ENCODE results near the gene NCDN.

NCDN gene

DNA sequence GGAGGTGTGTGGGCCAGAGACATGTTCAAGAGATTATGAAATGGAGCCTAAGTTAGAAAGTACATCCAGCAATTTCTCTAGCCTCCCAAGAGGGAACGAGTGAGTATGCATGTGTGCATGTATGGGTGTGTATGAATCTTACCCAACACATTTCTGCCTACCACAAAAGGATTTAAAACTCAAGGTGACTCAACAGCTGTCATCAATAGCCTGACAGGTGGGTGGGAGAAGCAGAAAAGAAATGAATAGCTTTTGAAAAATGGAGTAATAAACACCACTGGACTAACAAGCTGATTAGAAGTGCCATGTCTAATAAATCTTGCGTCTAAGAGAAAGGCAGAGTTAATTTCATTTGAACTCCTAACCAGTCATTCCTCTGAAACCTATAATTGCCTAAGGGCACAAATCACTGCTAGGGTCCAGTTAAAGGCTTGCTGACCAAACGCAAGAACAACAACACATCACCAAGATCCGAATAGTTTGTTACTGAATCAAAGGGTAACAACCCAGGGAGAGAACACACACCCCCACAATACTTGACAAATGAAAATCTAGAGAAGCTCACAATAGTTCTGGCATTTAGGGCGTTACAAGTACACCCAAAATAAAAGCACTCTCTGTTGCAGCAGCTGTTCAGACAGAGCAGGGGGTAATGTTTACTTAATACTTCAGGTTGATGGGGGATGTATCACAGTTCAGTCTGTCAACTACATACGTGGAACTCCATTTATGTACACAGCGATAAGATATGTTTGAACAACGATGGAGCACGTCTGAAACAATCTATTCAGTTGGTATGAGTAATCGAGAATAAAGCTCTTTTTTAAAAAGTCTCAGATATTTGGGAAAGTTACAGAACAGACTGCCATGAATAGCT, 1.8 kb upstream of the NCDN start:
- DNase-seq = no peak

DNA sequence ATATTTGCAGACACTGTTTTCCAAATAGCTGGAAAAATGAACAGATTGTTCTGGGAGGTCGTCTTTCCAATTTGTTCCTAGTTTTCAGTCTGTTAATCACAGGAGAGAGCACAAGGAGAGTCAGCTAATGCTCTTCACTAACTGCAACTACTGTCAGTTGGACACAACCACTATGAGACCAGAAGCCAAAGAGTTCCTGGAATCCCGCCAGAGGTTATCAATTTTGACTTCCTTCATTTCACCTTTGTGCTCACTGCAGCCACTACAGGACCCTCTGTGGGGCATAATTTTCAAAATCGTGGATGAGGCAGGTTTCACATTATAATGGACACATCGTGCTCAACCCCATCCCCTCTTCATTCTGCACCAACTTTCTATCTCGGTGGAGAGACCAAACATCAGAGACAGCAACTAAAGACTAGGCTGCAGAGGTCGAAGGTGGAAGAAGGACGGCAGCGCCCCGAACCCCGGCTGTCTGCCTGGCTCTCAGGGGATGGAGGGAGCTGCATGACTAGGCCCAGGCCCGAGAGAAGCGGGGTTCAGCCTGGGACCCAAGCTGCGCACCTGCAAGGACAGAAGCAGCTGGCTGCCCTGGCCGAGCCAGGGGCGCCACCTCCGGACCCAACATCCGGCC, 998 bp upstream of the NCDN start:
- DNase-seq = no peak

DNA sequence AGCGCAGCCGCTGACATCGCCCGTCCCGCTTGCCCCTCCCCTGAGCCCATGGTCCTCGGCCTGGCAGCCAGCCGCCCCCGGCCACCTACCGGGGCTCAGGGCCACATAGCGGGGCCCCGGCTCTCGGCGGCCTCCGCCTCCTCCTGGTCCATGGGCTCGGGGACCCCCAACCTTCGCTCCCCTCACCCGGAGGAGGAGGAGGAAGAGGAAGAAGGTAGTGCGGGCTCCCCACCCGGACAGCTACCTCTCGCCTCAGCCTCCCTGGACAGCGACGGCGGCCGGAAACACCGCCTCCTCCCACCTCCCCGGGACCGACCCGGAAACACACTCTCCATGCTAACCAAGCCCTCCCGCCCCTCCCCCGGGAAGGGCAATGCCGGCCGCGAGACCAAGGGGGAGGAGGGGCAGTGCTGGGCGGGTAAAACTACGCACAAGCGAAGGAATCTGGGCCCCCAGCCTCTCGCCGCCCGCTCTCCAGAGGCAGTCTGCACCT, 435 bp upstream of the NCDN start, which contains the start of gene KIAA0319L:
KIAA0319L (minus strand) TSS at position 286 of the 493 bp plus-strand sequence. CDS start 2,912 bp downstream, outside the sequence.
- no peak for DNase-seq

DNA sequence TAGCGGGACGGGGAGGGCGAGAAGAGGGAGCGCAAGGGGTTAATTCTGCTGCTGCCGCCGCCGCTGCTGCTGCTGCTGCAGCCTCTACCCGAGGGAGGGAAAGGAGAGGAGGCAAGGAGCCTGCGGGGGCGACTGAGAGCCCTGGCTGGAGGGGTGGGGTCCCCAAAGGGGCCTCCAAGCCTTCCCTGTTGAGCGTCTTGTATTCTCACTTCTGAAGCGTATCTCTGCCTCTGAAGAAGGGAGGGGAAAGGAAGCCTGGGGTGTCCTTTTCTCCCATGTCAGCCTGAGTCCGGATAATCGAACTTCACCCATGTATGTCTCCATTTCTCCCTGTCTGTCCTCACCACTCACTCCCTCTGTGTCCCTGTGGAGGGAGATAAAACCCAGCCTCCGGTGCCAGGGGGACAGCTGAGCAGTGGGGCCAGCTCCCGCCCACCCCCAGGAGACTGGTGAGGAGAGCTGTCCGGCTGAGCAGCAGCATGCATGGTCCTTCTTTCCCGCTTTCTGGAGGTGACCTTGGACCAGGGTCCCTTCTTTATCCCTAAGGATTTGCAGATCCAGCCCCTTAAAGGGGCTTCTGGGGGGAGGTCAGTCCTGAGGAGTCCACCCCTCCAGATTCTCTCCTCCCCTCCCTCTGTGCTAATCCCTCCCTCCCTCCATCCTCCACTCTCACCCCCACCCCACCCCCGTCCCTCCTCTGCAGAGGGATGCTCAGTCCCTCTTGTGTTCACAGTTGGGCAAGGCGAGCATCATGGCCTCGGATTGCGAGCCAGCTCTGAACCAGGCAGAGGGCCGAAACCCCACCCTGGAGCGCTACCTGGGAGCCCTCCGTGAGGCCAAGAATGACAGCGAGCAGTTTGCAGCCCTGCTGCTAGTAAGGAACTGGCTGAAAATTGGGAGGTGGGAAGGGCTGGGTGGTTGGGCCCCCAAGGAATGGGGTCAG, 1.0 kb downstream of the NCDN start:
- no peak for DNase-seq

DNA sequence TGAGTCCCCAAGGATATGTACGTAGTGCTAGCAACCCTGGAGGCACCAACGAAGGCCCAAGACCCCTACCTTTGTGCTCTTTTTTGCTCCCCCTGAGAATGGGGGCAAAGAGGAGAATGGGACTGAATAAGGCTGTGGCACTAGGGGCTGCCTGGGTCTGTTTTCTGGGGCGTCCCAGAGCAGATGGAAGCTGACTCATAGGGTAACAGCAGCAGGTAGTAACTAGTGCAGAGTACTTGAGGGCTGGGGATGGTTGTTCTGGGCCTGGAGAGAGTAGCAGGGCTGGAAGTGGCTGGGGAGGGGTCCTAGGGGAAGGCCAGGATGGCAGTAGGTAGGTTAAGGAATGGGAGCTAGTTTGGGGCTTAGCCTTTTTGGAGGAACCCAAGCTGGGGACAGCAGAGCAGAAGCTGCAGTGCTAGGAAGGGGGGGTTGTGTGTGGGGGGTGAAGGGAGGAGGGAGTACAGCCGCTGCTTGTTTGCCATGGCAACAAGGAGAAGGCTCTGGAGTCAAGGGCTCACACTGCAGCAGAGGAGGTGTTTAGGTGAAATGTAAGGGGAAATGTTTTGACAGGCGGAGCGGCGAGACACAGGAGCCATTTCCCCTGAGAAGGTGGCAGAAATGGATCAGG, 1.8 kb downstream of the NCDN start:
- DNase-seq = no peak

DNA sequence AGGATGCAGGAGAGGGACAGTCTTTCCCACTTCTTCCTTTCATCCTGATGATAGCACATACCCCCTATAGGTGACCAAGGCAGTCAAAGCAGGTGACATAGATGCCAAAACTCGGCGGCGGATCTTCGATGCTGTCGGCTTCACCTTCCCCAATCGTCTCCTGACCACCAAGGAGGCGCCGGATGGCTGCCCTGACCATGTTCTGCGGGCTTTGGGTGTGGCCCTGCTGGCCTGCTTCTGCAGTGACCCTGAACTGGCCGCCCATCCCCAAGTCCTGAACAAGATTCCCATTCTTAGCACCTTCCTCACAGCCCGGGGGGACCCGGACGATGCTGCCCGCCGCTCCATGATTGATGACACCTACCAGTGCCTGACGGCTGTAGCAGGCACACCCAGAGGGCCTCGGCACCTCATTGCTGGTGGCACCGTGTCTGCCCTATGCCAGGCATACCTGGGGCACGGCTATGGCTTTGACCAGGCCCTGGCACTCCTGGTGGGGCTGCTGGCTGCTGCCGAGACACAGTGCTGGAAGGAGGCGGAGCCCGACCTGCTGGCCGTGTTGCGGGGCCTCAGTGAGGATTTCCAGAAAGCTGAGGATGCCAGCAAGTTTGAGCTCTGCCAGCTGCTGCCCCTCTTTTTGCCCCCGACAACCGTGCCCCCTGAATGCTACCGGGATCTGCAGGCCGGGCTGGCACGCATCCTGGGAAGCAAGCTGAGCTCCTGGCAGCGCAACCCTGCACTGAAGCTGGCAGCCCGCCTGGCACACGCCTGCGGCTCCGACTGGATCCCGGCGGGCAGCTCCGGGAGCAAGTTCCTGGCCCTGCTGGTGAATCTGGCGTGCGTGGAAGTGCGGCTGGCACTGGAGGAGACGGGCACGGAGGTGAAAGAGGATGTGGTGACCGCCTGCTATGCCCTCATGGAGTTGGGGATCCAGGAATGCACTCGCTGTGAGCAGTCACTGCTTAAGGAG, 2.9 kb downstream of the NCDN start:
- no peak for DNase-seq

DNA sequence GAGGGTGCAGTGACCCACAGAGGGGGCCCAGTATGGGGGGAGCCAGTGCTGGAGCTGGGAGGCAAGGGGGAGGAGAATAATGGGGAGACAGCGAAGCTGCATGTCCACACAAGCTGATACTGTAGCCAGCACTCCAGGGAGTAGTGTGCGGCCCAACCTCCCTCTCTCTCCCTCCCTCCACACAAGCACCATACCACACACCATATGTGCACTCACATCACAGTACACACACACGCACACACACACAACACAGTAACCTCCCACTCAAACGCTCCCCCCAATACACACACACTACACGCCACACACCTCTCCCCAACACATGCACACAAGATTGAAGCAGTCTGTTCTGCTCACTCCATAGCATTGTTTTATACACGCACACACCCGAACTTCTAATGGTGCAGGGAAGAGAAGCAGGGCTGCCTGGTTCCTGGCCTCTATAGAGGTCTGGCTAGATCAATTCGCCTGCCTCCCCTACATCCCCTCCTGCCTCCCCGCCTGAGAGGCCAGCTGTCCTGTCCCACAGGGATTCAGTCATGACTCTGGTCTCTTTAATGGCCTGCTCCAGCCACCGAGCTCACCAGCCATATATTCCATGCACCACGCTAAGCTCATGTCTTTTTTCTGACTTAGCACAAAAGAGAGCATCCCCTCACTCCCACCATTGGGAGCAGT, 3.8 kb downstream of the NCDN start:
- no peak for DNase-seq

DNA sequence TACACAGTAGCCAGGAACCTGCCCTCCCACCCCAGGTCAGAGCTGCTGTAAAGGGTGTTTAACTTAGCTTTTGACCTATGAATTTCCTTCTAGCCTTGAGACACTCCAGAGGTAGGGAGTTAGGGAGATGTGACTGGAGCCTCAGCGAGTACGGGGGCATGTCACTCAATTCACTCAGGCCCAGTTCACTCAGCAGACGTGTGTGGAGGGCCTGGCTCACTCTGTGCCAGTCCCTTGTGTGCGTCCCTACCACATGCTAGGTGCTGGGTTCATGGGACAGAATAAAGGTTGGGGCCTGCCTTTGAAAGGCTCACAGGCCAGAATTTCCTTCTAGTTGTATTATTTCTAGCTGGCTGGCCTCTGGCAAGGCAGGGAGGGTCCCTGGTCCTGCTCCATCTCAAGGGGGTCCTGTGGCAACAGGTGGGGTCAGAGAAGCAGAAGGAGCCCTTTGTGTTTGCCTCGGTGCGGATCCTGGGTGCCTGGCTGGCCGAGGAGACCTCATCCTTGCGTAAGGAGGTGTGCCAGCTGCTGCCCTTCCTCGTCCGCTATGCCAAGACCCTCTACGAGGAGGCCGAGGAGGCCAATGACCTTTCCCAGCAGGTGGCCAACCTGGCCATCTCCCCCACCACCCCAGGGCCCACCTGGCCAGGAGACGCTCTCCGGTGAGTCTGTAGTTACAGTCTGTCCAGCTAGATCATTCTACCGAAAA, 4.5 kb downstream of the NCDN start:
- DNase-seq = no peak

DNA sequence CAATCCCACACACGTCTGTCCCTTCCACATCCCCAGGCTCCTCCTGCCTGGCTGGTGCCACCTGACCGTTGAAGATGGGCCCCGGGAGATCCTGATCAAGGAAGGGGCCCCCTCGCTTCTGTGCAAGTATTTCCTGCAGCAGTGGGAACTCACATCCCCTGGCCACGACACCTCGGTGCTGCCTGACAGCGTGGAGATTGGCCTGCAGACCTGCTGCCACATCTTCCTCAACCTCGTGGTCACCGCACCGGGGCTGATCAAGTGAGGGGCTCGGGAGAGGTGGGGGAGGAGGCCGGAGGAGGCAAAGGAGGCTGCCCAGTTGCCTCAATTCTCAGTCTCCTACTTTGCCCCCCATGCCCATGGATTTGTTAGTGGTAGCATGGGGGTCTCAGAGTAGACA, 5.6 kb downstream of the NCDN start:
- no peak for DNase-seq

DNA sequence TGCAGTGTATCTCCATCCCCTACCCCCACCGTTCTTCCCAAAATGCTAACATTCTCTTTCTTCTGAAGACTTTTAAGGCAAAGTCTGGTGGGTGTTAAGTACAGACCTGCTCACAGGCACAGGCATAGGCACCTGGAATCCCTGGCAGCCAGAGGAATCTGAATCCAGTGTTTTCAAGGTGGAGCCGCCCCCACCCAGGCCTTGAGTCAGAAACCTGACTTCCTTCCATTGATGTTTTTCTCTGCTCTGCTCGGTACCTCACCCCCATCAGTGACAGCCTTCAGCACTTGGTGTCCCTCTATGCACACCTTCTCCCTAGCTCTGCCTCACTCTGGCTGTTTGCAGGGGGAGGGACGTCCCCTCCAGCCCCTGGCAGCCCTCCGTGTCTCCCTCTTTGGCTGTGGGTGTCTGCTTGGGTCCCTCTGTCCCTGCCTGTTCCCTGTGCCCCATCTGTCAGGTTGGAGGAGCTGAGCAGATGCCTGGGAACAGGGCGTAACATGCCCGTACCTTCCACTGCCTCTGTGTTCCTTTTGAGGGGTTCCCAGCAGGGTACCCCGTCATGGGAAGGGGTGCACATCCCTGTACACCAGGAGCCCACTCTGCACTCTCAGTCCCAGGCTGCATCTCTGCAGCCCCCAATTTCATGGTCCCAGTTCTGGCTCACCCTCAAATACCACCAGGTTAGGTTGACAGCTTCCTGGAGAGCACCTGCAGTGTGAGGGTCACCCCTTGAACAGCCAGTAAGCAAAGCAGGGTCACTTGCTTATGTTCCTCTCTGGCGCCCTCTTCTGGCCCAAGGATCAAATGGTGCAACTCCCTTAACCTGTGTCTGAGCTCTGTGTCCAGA, 6.7 kb downstream of the NCDN start:
- peak; percentile 89 for DNase-seq

DNA sequence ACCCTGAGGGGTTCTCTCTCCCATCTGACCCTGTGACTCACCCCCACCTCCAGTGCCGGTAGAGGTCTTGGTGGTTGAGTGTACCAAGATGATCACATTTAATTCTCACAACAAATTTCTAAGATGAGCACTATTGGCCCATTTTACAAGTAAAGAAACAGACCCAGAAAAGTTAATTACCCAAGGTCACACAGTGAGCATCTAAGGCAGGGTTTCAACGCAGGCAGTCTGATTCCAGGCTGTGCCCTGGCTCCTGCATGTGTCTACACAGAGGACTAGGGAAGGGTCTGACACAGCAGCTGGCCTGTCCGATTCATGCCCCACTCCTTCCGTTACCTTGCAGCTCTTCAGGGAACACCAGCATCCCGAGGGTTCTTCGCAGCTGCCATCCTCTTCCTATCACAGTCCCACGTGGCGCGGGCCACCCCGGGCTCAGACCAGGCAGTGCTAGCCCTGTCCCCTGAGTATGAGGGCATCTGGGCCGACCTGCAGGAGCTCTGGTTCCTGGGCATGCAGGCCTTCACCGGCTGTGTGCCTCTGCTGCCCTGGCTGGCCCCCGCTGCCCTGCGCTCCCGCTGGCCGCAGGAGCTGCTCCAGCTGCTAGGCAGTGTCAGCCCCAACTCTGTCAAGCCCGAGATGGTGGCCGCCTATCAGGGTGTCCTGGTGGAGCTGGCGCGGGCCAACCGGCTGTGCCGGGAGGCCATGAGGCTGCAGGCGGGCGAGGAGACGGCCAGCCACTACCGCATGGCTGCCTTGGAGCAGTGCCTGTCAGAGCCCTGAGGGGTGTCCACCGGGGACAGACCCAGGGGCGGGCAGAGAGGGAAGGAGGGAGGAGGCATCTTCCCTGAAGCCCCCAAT, 7.5 kb downstream of the NCDN start:
- no peak for DNase-seq

DNA sequence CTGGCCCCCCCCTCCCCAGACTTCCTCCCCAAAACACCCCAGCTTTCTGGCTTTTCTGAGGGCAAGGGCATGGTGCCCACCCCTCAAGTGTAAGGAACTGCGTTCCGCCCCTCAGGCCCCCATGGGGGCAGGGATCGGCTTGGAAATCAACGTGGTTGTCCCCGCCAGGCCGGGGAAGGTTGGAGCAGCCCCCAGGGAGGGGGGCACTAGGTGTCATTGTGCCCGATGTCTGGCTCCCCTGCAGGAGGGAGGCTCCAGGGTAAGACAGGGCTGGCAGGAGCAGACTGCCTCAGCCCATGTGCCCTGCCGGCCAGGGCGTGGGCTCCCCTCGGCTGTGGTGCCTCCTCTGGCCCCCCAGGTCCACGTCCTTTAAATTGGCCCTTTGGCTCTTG, 8.1 kb downstream of the NCDN start:
- no peak for DNase-seq

DNA sequence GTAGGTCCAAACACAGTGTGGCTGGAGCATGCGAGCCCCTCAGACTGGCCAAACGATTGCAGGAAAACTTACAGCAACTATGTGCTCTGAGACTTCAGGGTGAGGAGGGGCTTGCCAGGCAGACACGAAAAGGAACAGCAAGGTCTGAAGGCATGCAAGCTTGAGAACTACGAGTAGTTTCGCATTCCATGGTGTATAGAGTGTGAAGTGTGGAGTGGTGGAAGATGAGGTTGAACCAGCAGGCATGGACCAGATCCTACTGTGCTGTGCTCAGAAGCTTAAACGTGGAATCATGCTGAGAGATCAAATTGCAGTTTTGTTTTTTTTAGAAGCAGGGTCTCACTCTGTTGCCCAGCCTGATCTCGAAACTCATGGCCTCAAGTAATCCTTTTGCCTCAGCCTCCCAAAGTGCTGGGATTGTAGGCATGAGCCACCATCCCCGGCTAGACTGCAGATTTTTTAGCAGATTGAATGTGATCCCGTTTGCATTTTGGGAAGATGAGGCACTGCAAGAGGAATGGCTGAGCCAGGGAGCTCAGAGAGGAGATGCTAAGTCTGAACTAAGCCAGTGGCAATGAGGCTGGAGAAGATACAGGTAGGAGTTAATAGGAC, 10.5 kb downstream of the NCDN start:
- no peak for DNase-seq

DNA sequence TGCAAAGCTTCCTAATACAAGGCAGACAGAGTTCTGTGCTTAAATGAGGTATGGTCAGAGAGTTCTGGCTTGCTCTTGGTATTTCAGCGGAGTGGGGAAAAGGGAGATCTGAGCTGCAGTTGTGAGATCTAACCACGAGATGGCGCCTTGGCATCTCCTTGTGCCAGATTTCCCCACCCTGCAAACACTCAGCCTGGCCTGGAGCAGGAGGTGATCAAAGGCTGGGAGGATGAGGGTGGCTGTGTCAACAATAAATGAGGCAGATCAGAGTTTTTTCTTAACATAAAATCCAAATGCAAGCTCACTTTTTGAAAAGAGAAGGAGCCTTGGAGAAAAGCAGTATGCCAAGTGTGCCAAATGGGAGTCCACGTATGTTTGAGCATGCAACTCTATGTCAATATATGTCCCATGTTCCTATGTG, 11.4 kb downstream of the NCDN start:
- DNase-seq = peak; percentile 76

DNA sequence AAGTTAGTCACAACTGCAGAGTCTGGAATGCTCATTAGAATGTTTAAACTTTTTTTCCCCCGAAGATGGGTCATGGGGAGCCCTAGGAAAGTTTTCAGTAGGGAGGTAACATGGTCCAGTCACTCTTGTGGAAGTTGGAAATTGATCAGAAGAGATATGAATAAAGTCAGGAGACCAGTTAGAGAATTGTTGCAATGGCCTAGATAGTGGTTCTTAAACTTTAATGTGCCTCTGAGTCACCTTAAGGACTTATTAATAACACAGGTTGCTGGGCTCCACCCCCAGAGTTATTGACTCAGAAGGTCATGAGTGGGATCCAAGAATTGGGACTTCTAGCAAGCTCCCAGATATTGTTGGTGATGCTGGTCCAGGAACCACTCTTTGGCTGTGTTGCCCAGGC, 12.3 kb downstream of the NCDN start:
- no peak for DNase-seq

DNA sequence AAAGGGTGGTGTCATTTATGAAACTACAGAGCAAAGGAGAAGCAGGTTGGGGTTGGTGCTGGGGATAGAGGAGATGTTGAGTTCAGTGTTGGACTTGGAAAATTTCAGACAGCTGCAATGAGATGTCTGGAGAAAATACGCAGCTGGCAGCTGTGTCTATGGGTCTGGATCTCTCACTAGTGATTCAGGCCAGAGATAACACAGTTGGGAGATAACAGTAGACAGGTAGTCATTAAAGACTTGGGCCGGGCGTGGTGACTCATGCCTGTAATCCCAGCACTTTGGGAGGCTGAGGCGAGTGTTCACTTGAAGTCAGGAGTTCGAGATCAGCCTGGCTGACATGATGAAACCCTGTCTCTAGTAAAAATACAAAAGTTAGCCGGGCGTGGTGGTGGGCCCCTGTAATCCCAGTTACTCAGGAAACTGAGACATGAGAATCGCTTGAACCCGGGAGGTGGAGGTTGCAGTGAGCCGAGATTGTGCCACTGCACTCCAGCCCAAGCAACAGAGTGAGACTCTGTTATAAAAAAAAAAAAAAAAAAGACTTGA, 13.1 kb downstream of the NCDN start:
- no peak for DNase-seq

DNA sequence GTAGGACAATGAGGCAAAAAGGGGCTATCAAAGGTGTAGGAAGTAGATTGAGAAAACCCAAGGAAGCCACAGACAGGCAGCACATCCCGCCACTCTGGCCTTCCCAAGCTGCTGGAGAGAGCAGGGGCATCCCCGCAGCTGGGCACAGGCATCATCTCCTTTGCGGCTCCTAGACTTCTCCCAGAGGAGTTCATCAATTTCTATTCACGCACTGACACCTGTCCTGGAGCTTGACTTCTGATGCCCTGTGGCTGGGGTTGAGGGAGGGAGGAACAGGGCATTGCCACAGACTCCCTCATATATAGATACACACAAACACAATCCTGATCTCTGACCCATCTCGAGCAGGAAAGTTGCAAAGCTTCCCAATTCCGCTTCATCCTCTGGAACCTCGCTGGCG, 13.7 kb downstream of the NCDN start:
- DNase-seq = no peak

Data from activated CD4-positive, alpha-beta T cell treated with anti-CD3 and anti-CD28 coated beads for 48 hours (primary cell).